GM21825 (cell line): Measurements from ENCODE around the gene PLEKHA1.

ENCODE experiments used
- ATAC-seq: cut with Tn5 transposase; IDR thresholded peaks from one replicate; pipeline ENCODE4 v1.9.1; 2021; ENCODE audit warnings: mild to moderate bottlenecking, moderate library complexity; ENCODE audit not compliant: unreplicated experiment

PLEKHA1 gene

DNA sequence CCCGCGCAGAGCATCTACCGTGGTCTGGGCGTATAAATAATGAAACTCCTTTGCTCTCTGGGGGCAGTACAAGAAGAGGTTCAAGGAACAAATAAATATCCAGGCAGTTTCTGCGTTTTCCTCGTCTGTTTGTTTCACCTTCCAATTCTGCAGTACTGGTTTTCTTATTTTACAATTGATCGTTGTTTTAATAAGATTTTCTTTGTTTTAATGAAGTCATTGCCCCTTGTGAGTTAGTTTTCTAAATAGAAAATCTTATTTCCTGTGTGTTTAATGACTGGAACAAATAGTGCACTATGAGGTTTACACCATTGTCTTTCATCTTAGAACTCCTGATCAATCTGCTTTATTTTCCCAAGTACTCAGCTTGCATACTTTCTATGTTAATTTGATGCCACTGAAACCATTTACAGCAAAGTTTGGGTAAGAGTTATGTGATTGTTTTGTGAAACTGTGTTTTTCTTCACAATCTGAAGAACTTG is 1.2 kb downstream of the PLEKHA1 start:
- ATAC-seq, result no peak

DNA sequence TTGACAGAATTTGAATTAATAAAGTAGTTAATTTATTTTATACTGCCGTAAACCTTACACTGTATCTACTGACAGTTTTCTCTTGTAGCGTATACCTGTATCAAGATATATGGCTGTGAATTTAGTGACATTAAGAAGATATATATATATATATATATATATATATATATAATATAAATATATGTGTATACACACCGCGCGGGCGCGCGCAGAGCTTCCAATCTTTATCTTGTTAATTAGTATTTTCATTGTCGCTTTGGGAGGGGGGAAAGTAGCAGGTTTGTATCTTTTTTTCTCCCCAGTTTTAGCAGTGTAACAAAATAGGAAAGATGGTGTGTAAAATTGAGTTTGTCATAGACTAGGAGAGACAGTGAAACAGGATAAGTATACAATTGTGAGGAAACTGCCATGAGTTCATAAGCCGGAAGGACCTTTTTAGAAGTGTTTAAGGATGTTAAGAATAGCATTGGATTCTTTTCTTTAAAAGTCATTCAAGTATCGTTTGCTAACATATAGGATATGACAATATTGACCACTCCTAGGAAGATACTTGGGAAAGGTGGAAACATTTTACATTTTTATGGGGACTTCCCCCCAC is 2.0 kb downstream of the PLEKHA1 start:
- ATAC-seq, result no peak

DNA sequence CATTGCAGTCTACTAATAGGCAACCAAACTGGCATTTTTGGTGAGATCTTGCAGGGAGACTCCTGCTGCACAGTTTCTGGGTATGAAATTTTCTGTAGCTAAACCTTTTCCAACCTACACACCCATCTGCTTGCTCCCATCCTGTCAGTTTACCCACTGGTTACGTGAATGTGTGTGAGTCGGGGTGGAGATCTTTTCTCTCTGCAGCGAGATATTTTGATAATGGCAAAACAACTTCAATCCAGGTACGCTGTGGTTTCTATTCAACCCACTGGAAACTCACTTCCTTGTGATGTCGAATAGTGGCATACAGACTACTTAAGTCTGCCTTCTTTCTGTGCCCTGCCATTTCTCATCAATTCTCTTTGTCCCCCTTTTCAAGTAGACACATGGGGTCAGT is 4.5 kb downstream of the PLEKHA1 start:
- ATAC-seq, result no peak

DNA sequence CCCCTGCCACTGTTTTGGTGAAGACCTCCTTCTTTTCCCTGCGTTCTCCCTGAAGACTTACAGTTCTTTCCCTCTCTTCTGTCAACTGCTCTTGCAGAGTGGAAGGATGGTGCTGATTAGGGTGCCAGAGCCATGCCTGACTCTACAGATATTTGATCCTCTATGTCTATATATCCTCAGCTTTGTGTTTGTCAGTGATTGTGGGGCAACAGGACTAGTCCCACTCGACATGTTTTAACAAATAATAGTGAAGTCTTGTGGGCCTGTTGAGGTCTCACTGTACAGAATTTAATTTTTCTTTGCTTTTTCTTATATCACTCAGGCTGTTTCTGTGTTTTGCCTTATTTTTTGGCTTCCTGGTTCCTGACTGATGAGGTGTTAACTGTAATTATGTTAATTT is 5.0 kb downstream of the PLEKHA1 start:
- ATAC-seq, result no peak

DNA sequence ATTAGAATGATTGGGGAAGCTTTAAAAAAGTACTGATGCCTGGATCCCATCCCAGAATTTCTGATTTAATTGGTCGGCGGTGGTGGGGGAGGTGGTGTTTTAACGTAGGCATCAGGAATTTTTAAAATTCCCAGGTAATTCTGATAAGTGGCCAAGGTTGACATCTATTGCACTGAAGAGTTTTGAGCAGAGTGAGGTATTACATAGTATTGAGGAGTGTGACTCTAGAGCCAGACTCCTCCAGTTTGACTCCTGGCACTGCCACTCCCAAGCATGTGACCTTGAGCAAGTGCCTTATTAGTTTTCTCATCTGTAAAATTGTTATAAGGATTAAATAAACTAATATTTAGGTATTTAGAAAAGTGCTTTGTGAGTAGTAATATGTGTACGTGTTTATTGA is 6.2 kb downstream of the PLEKHA1 start:
- no peak for ATAC-seq

DNA sequence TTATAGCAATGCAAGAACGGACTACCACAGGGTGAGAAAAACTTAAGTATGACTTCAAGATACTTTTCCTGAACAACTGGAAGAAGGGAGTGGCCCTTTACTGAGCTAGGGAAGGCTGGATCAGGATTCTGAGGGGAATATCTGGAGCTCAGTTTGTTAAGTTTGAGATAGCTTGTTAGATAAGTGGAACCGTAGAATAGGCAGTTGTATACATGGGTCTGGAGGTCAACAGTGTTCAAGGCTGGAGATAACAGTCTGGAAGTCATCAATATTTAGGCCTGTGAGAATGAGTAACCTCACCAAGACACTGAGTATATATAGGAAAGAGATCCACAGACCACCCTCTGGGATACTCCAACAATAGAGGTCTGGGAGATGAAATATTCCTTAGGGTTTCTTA is 7.2 kb downstream of the PLEKHA1 start:
- no peak for ATAC-seq

DNA sequence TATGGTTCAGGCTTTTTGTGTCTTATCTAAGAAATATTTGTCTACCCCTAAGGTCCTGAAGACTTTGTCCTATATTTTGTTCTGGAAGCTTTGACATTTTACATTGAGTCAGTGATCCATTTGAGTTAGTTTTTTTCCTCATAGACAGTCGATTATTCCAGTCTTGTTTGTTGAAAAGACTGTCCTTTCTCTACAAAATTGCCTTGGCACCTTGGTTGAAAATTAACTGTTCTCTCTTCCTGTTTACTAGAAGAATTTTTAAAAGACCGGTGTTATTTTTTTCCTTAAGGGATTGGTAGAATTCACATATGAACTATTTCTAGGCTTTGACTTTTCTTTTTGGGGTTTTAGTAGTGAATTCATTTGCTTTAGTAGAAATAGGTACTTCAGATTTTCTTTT is 12.0 kb downstream of the PLEKHA1 start:
- ATAC-seq, result no peak

DNA sequence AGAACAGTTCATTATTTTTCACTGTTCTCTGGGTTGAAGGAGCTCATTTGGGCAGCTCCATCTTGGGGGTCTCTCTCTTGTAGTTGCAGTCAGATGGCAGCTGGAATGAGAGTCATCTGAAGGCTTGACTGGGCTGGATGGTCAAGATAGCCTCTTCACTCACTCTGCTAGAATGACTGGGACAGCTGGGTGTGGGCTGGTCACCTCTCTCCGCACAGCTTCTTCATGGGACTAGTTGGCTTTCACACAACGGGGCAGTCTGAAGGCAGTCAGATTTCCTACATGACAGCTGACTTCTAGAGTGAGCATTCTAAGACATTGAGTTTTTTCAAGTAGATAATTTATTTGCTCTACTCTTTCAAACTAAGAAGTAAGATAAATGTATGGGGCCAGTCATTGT is 13.1 kb downstream of the PLEKHA1 start:
- ATAC-seq, result no peak

DNA sequence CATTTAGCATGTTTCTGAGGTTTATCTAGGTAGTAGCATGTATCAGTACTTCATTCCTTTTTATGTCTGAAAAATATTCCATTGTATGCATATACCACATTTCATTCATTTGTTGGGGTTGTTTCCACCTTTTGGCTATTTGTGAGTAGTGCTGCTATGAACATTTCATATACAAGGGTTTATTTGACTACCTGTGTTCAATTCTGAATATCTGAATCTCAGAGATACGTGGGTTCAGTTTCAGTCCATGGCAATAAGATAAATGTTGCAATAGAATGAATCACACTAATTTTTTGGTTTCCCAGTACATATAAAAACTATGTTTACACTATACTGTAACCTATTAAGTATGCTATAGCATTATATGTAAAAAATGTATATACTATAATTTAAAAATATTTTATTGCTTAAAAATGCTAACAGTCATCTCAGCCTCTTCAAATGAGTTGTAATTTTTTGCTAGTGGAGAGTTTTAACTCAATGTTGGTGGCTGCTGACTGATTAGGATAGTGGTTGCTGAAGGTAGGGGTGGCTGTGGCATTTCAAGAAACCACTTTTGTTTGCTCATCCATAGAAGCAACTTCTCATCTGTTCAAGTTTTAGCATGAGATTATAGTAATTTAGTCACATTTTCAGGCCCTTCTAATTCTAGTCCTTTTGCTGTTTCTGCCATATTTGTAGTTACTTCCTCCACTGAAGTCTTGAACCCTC is 13.9 kb downstream of the PLEKHA1 start:
- ATAC-seq, result no peak

DNA sequence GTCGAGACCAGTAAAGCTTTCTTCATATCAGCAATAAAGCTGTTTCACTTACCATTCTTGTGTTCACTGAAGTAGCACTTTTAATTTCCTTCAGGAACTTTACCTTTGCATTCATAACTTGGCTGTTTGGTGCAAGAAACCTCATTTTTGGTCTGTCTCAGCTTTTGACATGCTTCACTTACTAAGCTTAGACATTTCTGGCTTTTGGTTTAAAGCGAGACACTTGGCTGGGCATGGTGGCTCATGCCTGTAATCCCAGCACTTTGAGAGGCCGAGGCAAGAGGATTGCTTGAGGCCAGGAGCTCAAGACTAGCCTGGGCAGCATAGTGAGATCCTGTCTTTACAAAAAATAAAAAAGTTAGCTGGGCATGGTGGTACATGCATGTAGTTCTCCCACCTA is 15.8 kb downstream of the PLEKHA1 start:
- no peak for ATAC-seq

DNA sequence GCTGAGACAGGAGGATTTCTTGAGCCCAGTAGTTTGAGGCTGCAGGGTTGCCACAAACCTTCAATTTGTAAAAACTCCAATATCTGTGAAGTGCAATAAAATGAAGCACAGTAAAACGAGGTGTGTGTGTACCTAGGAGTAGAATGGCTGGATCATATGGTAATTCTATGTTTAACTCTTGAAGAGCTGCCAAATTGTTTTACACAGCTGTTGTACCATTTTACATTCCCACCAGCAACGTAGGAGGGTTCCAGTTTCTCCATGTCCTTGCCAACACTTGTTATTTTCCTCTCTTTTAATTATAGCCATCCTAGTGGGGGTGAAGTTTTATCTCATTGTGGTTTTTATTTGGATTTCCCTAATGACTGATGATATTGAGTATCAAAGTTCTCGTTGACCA is 16.2 kb downstream of the PLEKHA1 start:
- ATAC-seq, result no peak

DNA sequence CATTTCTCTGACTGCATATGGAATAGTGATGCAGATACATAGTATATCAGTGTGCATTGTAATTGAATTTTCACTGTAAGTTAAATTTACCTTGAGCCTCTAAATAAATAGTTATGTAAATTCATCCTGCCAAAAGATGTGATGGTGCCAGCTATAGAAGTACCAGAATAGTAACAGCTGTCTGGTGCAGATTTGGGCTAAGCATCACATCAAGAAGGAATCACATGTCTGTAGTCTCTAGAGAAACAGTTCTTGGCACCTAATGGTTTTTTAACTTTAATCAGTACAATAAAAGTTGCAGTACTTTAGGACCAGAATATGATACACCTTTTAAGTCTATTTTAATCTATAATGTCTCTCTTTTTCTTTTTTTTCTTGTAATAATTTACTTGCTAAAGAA is 17.4 kb downstream of the PLEKHA1 start:
- ATAC-seq, result no peak

DNA sequence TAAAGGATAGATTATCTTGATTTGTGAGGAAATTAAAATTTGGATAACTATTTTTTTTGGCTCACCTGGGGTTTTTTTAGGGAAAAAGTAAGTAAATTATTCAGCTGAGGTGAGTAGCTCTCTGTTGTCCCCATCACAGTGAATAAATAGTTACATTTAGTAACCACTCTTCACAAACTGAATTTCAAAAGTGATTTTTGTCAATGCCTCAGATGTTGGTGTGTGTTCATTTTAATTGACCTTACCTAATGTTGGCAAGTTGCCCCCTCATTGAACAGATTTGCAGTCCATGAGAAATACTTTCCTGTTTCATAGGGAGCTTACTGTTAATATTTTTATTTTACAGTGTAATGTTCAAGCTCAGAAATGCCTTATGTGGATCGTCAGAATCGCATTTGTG is 18.3 kb downstream of the PLEKHA1 start:
- ATAC-seq, result no peak

DNA sequence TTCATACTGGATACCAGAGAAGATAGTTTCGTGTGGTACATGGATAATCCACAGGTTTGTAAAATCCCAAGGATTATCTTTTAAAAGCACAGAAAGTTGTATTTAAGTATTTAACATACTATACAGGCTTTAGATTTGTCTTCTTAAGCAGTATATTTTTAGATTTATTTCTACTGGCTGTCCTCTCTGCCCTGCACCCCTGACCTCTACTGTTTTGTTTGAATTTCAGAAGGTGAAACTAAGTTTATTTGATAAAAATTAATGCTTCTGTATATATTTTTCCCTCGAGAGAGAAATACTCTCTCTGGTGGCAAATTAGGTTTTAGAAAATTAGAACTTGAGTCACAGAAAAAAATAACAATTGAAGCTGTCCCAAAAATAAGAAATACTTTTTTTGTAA is 18.8 kb downstream of the PLEKHA1 start:
- no peak for ATAC-seq

DNA sequence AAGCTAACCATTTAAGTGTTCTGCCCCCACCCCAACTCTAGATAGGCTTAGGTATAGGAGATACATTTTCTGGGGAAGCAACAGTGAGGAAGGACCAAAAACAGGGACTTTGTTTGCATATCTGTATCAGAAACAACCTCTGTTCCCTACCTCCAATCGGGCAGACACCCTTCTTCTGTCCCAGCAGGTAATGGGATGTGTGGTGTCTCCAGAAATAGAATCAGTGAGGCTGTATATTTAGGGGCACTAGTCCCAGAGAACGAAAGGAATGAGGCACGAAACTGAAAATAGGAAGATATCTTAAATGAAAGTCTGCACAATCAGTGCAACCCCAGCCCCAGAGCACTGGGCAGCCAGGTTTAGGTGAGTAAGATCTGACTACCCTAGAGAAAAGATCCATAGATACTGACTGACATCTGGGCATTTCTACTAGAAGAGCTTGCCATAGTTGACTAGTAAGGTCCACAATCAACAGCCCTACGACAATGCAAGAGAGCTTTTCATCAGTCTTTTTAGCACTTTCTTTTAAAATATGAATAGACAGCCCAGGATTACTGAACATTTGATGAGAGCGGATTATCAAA is 28.1 kb downstream of the PLEKHA1 start:
- no peak for ATAC-seq

DNA sequence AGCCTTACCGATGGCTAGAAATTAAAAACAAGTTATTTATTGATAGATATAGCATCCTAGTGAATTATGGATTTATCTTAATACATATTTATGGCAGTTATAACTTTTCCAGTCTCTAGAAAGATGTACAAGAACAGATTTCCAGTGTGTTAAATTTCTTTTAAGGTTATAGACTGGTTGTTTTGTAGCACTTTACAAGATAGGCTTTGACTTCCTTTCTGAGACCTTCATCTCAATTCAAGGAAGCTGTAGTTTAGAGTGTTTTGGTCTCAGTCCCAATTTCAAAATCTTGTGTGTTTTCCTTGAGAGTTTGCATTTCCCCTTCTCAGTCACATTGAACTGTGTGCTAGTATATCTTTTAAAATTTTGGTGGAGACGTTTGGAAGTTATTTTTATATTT is 30.1 kb downstream of the PLEKHA1 start:
- ATAC-seq, result no peak

DNA sequence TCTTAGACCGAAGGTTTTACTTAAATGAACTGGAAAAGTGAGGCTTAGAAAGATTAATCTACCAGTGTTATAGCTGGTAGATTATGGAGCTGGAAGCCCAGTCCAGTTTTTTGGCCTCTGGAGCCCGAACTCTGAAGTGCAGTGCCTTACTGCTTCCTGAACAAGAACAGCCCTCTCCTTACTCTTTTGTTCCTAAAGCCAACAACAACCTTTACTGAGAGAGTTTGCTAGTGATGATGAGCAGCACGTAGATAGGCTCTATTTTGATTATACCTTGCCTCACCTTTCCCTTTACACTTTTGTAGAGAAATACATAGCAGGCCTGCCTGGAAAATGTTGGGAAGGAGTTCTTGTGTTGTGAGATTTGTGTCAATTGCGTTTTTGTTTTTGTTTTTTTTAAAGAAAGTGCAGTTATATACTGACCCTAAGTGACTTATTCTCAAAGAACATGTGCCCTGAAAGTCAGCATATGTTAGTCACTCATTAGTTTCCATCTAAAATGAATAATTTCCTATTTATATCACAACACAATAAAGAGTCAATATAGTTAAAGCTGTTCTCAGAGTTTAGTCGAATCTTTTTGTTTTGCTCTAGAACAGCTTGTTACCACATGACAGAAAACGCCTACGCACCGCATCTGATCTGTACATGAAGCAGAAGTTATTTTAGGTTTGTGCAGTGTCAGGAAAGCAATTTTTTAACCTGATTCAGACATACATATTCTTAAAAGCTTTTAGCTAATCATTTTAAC is 33.0 kb downstream of the PLEKHA1 start:
- no peak for ATAC-seq

DNA sequence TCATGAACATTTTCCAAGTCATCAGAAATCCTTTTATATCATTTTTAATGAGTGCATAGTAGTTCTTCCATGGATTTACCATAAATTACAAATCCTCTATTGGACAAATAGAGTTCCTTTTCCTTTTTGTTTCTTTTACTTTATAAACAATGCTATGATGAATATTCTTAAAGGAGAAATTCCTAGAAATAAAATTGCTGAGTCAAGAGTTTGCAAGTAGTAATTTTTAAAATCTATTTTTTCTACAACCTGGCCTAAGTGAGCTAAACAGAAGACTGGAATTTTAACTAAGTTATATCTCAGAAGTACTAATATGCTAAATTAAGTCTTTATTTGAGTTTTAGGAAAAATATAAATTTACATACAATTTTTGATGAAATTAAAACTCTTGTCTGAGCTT is 38.8 kb downstream of the PLEKHA1 start:
- ATAC-seq, result no peak

DNA sequence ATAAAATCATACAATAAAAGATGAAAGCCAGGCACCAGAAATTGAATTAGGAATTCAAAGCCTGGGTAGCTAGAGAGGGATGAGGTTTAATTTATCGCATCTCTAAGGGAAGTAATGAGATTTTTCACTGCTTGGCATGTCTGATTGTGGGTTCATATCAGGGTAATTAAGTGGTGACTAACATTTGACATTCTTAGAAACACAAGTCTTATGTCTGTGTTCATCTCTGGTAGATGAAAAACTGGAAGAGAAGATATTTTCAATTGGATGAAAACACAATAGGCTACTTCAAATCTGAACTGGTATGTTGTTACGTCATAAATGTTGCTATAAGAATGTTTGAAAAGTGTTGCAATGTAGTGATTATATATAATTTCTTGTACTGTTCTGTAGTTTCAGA is 43.2 kb downstream of the PLEKHA1 start:
- ATAC-seq, result no peak

DNA sequence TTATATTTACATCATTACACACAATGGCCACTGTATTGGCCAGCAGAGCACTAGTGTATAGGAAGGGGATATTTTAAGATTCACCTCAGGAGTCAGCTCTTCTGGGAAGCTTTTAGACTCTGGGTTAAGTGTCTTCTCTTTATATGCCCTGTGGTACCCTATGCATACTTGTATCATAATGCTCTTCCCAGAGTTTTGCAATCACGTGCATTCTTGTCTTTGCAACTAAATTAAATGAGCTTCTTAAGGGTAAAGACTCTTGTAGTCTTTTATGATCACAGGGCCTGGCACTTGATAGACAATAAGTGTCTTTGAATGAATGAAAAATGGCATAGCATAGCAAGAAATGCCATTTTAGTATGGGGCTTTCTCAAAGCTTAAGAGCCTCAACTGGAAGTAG is 44.5 kb downstream of the PLEKHA1 start:
- no peak for ATAC-seq

DNA sequence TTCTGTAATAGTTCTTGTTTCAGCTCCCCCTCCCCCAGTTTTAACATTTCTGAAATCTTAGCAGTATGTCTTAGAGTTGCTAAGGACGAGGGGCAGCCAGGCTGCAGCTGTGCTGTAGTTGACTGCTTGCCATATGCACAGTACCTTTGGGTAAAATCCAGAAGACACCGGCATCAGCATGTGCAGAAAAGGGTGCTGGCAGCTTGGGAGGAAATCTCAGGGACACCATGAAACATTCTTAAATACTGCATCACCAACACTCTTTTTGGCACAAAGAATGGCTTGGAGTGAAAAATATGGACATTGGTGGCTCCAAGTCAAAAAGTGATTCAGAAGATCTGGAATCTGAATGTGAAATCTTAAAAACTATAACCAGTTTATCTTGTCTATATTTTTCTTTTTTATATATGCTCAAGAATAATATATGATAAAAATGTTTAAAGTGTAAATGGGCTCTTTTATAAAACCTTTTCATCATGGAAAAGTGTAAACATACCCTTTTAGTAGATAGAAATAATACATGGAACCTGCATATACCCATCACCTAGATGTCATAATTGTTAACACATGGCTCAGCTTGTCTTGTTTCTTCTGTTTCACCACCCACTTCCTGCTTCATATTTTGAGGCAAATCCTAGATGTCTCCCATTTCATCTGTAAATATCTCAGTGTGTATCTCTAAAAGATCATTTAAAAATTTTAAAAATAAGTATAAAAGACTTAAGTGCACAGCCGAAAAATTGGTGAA is 45.5 kb downstream of the PLEKHA1 start:
- ATAC-seq, result no peak
